Loucy (cell line): ENCODE measurements around the gene UPP1.
"Not testable (repeated sequence)": the region's sequence is repeated elsewhere in the genome, so short reads cannot be mapped to it uniquely, and the experiment has no call there.

ENCODE experiments used
- H2AFZ ChIP-seq: fragments of 200-600 bp; sonication (generic); 2 replicates; pipeline ENCODE4 v1.6.0; 2016; ENCODE audit warnings: antibody characterized with exemption, mild to moderate bottlenecking, low read length, moderate library complexity
- H3F3A ChIP-seq: fragments of 200-600 bp; 2 replicates; pipeline ENCODE4 v1.6.0; 2016; ENCODE audit warnings: antibody characterized with exemption, low read depth, mild to moderate bottlenecking
- H3K27me3 ChIP-seq: fragments of 200-600 bp; sonication (generic); 2 replicates; pipeline ENCODE4 v1.6.1; 2014; ENCODE audit warnings: low read length, mild to moderate bottlenecking; ENCODE audit not compliant: insufficient read depth, poor library complexity, severe bottlenecking
- H3K36me3 ChIP-seq: fragments of 200-600 bp; sonication (generic); 2 replicates; pipeline ENCODE4 v1.6.1; 2016; ENCODE audit warnings: low read length; ENCODE audit not compliant: insufficient read depth
- H3K4me1 ChIP-seq: fragments of 200-600 bp; sonication (generic); 2 replicates; pipeline ENCODE4 v1.5.1; 2014; ENCODE audit warnings: low read length, mild to moderate bottlenecking; ENCODE audit not compliant: insufficient read depth, poor library complexity, severe bottlenecking
- H3K4me2 ChIP-seq: fragments of 200-600 bp; sonication (generic); 2 replicates; pipeline ENCODE4 v1.6.0; 2014; ENCODE audit warnings: antibody characterized with exemption, low read length, low read depth, mild to moderate bottlenecking; ENCODE audit not compliant: poor library complexity, severe bottlenecking
- H3K4me3 ChIP-seq: fragments of 200-600 bp; sonication (generic); 2 replicates; pipeline ENCODE4 v1.5.1; 2014; ENCODE audit warnings: low read length, mild to moderate bottlenecking, mixed read lengths; ENCODE audit not compliant: poor library complexity, severe bottlenecking
- H3K79me2 ChIP-seq: fragments of 200-600 bp; sonication (generic); 2 replicates; pipeline ENCODE4 v1.6.1; 2014; ENCODE audit warnings: low read length; ENCODE audit not compliant: insufficient read depth
- H3K9ac ChIP-seq: fragments of 200-600 bp; sonication (generic); 2 replicates; pipeline ENCODE4 v1.6.0; 2014; ENCODE audit warnings: mild to moderate bottlenecking, low read depth, low read length, moderate library complexity; ENCODE audit not compliant: poor library complexity, severe bottlenecking
- H3K9me2 ChIP-seq: fragments of 200-600 bp; sonication (generic); replicated peaks from 2 replicates; pipeline ENCODE4 v1.6.1; 2016; ENCODE audit warnings: low read depth, low read length, mixed read lengths
- H3K9me3 ChIP-seq: fragments of 200-600 bp; sonication (generic); 2 replicates; pipeline ENCODE4 v1.6.1; 2014; ENCODE audit warnings: mild to moderate bottlenecking, antibody characterized with exemption, low read length, low read depth; ENCODE audit not compliant: insufficient read depth
- H4K20me1 ChIP-seq: fragments of 200-600 bp; sonication (generic); 2 replicates; pipeline ENCODE4 v1.6.0; 2014; ENCODE audit warnings: antibody characterized with exemption, low read length, mild to moderate bottlenecking; ENCODE audit not compliant: insufficient read depth, poor library complexity, severe bottlenecking
- EZH2phosphoT487 ChIP-seq: fragments of 200-600 bp; IDR thresholded peaks from 2 replicates; pipeline ENCODE4 v1.6.1; 2018; ENCODE audit warnings: antibody characterized with exemption, mild to moderate bottlenecking, moderate library complexity, borderline replicate concordance
- TF ChIP-seq, protein P1 (sequence below): fragments of 200-600 bp; sonication (generic); conservative IDR thresholded peaks from 2 replicates; pipeline ENCODE4 v1.5.1; 2014; ENCODE audit warnings: mild to moderate bottlenecking, antibody characterized with exemption, low read length

Gene UPP1

DNA sequence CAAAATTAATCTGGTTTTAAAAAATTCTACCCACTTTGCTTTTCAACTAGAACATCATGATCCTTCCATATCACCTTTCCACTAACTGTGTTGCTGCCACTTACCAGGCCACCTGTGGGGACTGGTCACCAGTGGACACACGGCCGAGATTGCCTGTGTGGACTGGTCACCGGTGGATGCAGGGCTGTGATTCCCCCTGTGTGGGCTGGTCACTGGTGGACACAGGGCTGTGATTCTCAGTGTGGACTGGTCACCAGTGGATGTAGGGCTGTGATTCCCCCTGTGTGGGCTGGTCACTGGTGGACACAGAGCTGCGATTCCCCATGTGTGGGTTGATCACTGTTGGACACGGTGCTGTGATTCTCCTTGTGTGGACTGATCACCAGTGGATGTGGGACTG, 27.0 kb downstream of the UPP1 start:
- no peak for TF ChIP-seq EZH2phosphoT487
- TF ChIP-seq, protein P1, sequence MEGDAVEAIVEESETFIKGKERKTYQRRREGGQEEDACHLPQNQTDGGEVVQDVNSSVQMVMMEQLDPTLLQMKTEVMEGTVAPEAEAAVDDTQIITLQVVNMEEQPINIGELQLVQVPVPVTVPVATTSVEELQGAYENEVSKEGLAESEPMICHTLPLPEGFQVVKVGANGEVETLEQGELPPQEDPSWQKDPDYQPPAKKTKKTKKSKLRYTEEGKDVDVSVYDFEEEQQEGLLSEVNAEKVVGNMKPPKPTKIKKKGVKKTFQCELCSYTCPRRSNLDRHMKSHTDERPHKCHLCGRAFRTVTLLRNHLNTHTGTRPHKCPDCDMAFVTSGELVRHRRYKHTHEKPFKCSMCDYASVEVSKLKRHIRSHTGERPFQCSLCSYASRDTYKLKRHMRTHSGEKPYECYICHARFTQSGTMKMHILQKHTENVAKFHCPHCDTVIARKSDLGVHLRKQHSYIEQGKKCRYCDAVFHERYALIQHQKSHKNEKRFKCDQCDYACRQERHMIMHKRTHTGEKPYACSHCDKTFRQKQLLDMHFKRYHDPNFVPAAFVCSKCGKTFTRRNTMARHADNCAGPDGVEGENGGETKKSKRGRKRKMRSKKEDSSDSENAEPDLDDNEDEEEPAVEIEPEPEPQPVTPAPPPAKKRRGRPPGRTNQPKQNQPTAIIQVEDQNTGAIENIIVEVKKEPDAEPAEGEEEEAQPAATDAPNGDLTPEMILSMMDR: no peak
- Histone ChIP-seq H3K9me3 (no peaks in the 10 kb centered on the region), H3K9ac (no peak overlapping the region), H3K9me2 (no peaks in the 10 kb centered on the region), H3F3A (no peaks in the 10 kb centered on the region), H4K20me1 (no peaks in the 10 kb centered on the region), H3K4me2 (no peak overlapping the region), H3K36me3 (no peaks in the 10 kb centered on the region), H3K27me3 (no peaks in the 10 kb centered on the region), H2AFZ (no peak overlapping the region), H3K79me2 (no peaks in the 10 kb centered on the region), H3K4me3 (no peak overlapping the region), H3K4me1 (no peaks in the 10 kb centered on the region)

DNA sequence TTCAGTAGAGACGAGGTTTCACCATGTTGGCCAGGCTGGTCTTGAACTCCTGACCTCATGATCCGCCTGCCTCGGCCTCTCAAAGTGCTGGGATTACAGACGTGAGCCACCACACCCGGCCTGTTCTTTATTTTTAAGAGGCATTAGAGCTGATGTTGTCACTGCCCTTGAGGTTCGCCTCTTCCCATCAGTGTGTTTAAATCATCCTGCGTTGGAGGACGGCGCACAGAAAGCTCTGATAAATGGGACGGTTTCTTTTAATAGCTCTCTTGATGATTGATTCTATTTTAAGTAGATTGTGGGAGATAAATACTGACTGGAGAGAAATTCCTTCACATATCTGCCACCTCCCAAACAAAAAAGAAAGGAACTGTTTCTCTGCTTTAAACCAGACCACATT, 29.0 kb downstream of the UPP1 start:
- TF ChIP-seq, protein P1: no peak
- TF ChIP-seq EZH2phosphoT487: no peak
- no peaks in the 10 kb centered on the region for H3K27me3 ChIP-seq
- H4K20me1 ChIP-seq: no peaks in the 10 kb centered on the region
- H3K9me2 ChIP-seq: no peaks in the 10 kb centered on the region
- no peak overlapping the region for H3K9ac ChIP-seq
- no peaks in the 10 kb centered on the region for H3K36me3 ChIP-seq
- no peaks in the 10 kb centered on the region for H3K4me1 ChIP-seq
- H3K4me3 ChIP-seq: no peak overlapping the region
- H3K4me2 ChIP-seq: no peak overlapping the region
- H3K9me3 ChIP-seq: no peaks in the 10 kb centered on the region
- H2AFZ ChIP-seq: no peak overlapping the region
- H3F3A ChIP-seq: no peaks in the 10 kb centered on the region
- no peaks in the 10 kb centered on the region for H3K79me2 ChIP-seq

DNA sequence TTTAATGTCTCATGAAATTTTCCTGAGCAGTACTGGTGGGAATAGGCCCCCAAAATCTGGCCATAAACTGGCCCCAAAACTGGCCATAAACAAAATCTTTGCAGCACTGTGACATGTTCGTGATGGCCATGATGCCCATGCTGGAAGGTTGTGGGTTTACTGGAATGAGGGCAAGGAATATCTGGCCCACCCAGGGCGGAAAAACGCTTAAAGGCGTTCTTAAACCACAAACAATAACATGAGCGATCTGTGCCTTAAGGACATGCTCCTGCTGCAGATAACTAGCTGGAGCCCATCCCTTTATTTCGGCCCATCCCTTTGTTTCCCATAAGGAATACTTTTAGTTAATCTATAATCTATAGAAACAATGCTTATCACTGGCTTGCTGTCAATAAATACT, 31.5 kb downstream of the UPP1 start:
- not testable (repeated sequence) for H3K27me3 ChIP-seq, H3K36me3 ChIP-seq, H3F3A ChIP-seq, H3K4me2 ChIP-seq, H3K4me1 ChIP-seq, H3K4me3 ChIP-seq, H3K9me3 ChIP-seq, H4K20me1 ChIP-seq, H3K79me2 ChIP-seq, H3K9ac ChIP-seq, H3K9me2 ChIP-seq, H2AFZ ChIP-seq

DNA sequence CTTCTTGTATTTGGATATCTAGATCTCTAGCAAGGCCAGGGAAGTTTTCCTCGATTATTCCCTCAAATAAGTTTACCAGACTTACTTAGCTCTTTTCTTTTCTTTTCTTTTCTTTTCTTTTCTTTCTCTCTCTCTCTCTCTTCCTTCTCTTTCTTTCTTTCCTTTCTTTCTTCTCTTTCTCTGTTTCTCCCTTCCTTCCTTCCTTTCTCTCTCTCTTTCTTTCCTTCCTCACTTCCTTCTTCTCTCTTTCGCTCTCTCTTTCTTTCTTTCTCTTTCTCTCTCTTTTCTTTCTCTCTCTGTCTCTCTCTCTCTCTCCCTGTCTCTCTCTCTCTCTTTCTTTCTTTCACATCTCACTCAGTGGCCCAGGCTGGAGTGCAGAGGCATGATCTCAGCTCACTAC, 37.0 kb downstream of the UPP1 start:
- H3K9me3 ChIP-seq: no peaks in the 10 kb centered on the region
- no peaks in the 10 kb centered on the region for H3F3A ChIP-seq
- TF ChIP-seq, protein P1: no peak
- TF ChIP-seq EZH2phosphoT487: no peak
- no peak overlapping the region for H3K4me2 ChIP-seq
- H3K36me3 ChIP-seq: no peaks in the 10 kb centered on the region
- no peaks in the 10 kb centered on the region for H4K20me1 ChIP-seq
- H3K9me2 ChIP-seq: no peaks in the 10 kb centered on the region
- no peaks in the 10 kb centered on the region for H3K4me1 ChIP-seq
- no peaks in the 10 kb centered on the region for H3K27me3 ChIP-seq
- no peak overlapping the region for H2AFZ ChIP-seq
- H3K9ac ChIP-seq: no peak overlapping the region
- H3K4me3 ChIP-seq: no peak overlapping the region
- H3K79me2 ChIP-seq: no peaks in the 10 kb centered on the region
